GM19468 (cell line): ENCODE results near the gene HELLS.
"Not testable (repeated sequence)": the region's sequence is repeated elsewhere in the genome, so short reads cannot be mapped to it uniquely, and the experiment has no call there.

Experiments
- ATAC-seq: cut with Tn5 transposase; IDR thresholded peaks from one replicate; pipeline ENCODE4 v1.9.1; 2021; ENCODE audit warnings: mild to moderate bottlenecking, moderate library complexity, moderate number of reproducible peaks; ENCODE audit not compliant: unreplicated experiment; ENCODE audit errors: extremely low read depth

The HELLS gene

GRCh38 chr10:94602729-94603515 lies 57.3 kb downstream of the HELLS start:
- no peak for ATAC-seq

- peak; percentile 60 for ATAC-seq
Observed at GRCh38 chr10:94607111-94607510, 61.5 kb downstream of the HELLS start.

- ATAC-seq: no peak
Observed at GRCh38 chr10:94608559-94608958, 63.0 kb downstream of the HELLS start.

- no peak for ATAC-seq
Observed at GRCh38 chr10:94614558-94614957, 69.0 kb downstream of the HELLS start.

GRCh38 chr10:94617389-94617944 lies 71.9 kb downstream of the HELLS start:
- no peak for ATAC-seq

- no peak for ATAC-seq
Observed at GRCh38 chr10:94622666-94623205, 77.1 kb downstream of the HELLS start.

GRCh38 chr10:94623572-94623971 lies 78.0 kb downstream of the HELLS start:
- no peak for ATAC-seq

GRCh38 chr10:94626476-94626875 lies 80.9 kb downstream of the HELLS start:
- ATAC-seq: no peak

- ATAC-seq: no peak
Observed at GRCh38 chr10:94627511-94627910, 81.9 kb downstream of the HELLS start.

GRCh38 chr10:94630017-94630688 lies 84.6 kb downstream of the HELLS start:
- no peak for ATAC-seq

- no peak for ATAC-seq
Observed at GRCh38 chr10:94631077-94631875, 85.7 kb downstream of the HELLS start.

- ATAC-seq: no peak
Observed at GRCh38 chr10:94632954-94633353, 87.4 kb downstream of the HELLS start.

GRCh38 chr10:94638097-94638496 lies 92.5 kb downstream of the HELLS start:
- ATAC-seq: not testable (repeated sequence)

- ATAC-seq: no peak
Observed at GRCh38 chr10:94639902-94640301, 94.3 kb downstream of the HELLS start.

- no peak for ATAC-seq
Observed at GRCh38 chr10:94640562-94640961, 95.0 kb downstream of the HELLS start.

GRCh38 chr10:94641480-94641879 lies 95.9 kb downstream of the HELLS start:
- ATAC-seq: no peak

GRCh38 chr10:94644352-94644751 lies 98.8 kb downstream of the HELLS start:
- ATAC-seq: no peak

GRCh38 chr10:94645285-94645684 lies 99.7 kb downstream of the HELLS start:
- ATAC-seq: peak; percentile 51
